ENCODE results near the gene CDH23. TPM values are rescaled to one million over a fixed set of nuclear protein-coding genes. Genes with fewer than 3 reads are reported as not detected.

The CDH23 gene
- total and polyA plus RNA-seq, 10 of the 15 experiments (the other 5 are each of a cell fraction or from before 2014, with no cell fraction given) = 0.09 to 0.40 (median 0.15) TPM; not detected in 1

- POLR2A ChIA-PET = interaction anchor here (0.5 kb wide), 1 partner anchor 241 kb away, joined by 3 read pairs; no protein-coding TSS in a partner anchor
- Histone ChIP-seq H4K20me1 (ENCODE audit: control insufficient read depth, insufficient read depth) (no peaks in the 10 kb centered on the region; the same call in 1 of the 2 replicates), H3K4me1 (ENCODE audit: control insufficient read depth, insufficient read depth, low read length) (no peaks in the 10 kb centered on the region), H3K27me3 (replicated peaks in 1 of 2; ENCODE audit: control insufficient read depth in 2 of 2, insufficient read depth in 2 of 2, low read length in 1 of 2) (peaks cover 0 to 10% of the 10 kb centered on the region in 2 experiments; a peak in 3 of 4 replicates), H3K9ac (ENCODE audit: control insufficient read depth, insufficient read depth, low read length) (no peak overlapping the region), H3K9me3 (replicated peaks; ENCODE audit: control insufficient read depth, insufficient read depth, low read length) (no peaks in the 10 kb centered on the region), H3K79me2 (ENCODE audit: control insufficient read depth, insufficient read depth, low read length) (no peaks in the 10 kb centered on the region), H3K36me3 (ENCODE audit: control insufficient read depth in 2 of 2, insufficient read depth in 2 of 2, low read length in 1 of 2) (no peaks in the 10 kb centered on the region), H3K4me2 (ENCODE audit: control insufficient read depth, insufficient read depth) (no peak overlapping the region), H3K27ac (ENCODE audit: control insufficient read depth, insufficient read depth) (no peak overlapping the region), H2AFZ (ENCODE audit: control insufficient read depth, low read depth, low read length) (no peak overlapping the region), H3K4me3 (no peak overlapping the region)
- intact Hi-C loops (cut with micrococcal nuclease; ENCODE audit: unreplicated experiment) = no loop called here
- TF ChIP-seq CREM (IDR thresholded peaks at IDR 0.05; ENCODE audit: low read depth) (no peak), RAD21 (IDR thresholded peaks at IDR 0.05; ENCODE audit: insufficient read depth, low read depth, low read length) (no peak), TCF12 (IDR thresholded peaks at IDR 0.05; ENCODE audit: low read depth, low read length) (no peak), EED (IDR thresholded peaks at IDR 0.05; ENCODE audit: low read depth) (no peak), RUNX3 (IDR thresholded peaks at IDR 0.05; ENCODE audit: low read length) (no peak), PAX5 (IDR thresholded peaks at IDR 0.05; ENCODE audit: borderline replicate concordance, low read depth, low read length) (no peak), KAT2A (conservative IDR thresholded peaks at IDR 0.05; ENCODE audit: control insufficient read depth, low read depth, low read length) (no peak), IKZF1 (conservative IDR thresholded peaks at IDR 0.05) (no peak), E4F1 (IDR thresholded peaks at IDR 0.05; ENCODE audit: borderline replicate concordance, partially characterized antibody) (no peak), MTA3 (IDR thresholded peaks at IDR 0.05; ENCODE audit: borderline replicate concordance, low read length) (no peak)
- TF ChIP-seq, protein P1, sequence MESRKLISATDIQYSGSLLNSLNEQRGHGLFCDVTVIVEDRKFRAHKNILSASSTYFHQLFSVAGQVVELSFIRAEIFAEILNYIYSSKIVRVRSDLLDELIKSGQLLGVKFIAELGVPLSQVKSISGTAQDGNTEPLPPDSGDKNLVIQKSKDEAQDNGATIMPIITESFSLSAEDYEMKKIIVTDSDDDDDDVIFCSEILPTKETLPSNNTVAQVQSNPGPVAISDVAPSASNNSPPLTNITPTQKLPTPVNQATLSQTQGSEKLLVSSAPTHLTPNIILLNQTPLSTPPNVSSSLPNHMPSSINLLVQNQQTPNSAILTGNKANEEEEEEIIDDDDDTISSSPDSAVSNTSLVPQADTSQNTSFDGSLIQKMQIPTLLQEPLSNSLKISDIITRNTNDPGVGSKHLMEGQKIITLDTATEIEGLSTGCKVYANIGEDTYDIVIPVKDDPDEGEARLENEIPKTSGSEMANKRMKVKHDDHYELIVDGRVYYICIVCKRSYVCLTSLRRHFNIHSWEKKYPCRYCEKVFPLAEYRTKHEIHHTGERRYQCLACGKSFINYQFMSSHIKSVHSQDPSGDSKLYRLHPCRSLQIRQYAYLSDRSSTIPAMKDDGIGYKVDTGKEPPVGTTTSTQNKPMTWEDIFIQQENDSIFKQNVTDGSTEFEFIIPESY (IDR thresholded peaks at IDR 0.05) = no peak
- TF ChIP-seq, protein P2, sequence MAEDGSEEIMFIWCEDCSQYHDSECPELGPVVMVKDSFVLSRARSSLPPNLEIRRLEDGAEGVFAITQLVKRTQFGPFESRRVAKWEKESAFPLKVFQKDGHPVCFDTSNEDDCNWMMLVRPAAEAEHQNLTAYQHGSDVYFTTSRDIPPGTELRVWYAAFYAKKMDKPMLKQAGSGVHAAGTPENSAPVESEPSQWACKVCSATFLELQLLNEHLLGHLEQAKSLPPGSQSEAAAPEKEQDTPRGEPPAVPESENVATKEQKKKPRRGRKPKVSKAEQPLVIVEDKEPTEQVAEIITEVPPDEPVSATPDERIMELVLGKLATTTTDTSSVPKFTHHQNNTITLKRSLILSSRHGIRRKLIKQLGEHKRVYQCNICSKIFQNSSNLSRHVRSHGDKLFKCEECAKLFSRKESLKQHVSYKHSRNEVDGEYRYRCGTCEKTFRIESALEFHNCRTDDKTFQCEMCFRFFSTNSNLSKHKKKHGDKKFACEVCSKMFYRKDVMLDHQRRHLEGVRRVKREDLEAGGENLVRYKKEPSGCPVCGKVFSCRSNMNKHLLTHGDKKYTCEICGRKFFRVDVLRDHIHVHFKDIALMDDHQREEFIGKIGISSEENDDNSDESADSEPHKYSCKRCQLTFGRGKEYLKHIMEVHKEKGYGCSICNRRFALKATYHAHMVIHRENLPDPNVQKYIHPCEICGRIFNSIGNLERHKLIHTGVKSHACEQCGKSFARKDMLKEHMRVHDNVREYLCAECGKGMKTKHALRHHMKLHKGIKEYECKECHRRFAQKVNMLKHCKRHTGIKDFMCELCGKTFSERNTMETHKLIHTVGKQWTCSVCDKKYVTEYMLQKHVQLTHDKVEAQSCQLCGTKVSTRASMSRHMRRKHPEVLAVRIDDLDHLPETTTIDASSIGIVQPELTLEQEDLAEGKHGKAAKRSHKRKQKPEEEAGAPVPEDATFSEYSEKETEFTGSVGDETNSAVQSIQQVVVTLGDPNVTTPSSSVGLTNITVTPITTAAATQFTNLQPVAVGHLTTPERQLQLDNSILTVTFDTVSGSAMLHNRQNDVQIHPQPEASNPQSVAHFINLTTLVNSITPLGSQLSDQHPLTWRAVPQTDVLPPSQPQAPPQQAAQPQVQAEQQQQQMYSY (CRISPR knock-in tag; IDR thresholded peaks at IDR 0.05) = no peak
- RAD21 ChIA-PET (ENCODE audit: unreplicated experiment) = interaction anchor here (0.6 kb wide), 1 partner anchor 186 kb away, joined by 3 read pairs; no protein-coding TSS in a partner anchor
- WGBS (ENCODE audit: insufficient coverage, insufficient replicate concordance, low lambda C conversion rate, missing lambda C conversion rate) = 19% methylated on average over 5 of the region's 5 CpGs
- CTCF ChIA-PET = interaction anchor here (1.1 to 1.8 kb wide), 4 partner anchors 9 to 186 kb away, joined by 3 to 5 read pairs (median 4); no protein-coding TSS in a partner anchor
- FAIRE-seq (no peak), DNase-seq (ENCODE audit: low read depth, low spot score) (no peak), ATAC-seq (no peak)
- SMC1A ChIA-PET (ENCODE audit: uncharacterized antibody, unreplicated experiment) = no interaction called here
- in situ Hi-C loops (cut with MboI) = no loop called here
- BruUV-seq (replicated peaks) = no TSS peak
Measured at GRCh38 chr10:71522442-71523144, 125.9 kb downstream of the CDH23 start.

All from GM12878 (cell line).